ENCODE measurements around the gene PGAM5. TPM values are rescaled to one million over a fixed set of nuclear protein-coding genes. Genes with fewer than 3 reads are reported as not detected.
"Not testable (repeated sequence)": the region's sequence is repeated elsewhere in the genome, so short reads cannot be mapped to it uniquely, and the experiment has no call there.

The PGAM5 gene
- total and polyA plus RNA-seq, 9 donors, result 16.8 to 25.8 (median 21.3) TPM

GRCh38 chr12:132687211-132688164, 23.2 kb upstream of the PGAM5 start, which contains the start of the genes POLE and PXMP2:
Gene POLE, minus strand, starts transcription at chr12:132687342. Its CDS starts 27 bp downstream, at chr12:132687315.
Gene PXMP2, plus strand, starts transcription at chr12:132687587. Its CDS starts 84 bp downstream, at chr12:132687671.
- Histone ChIP-seq H3K27ac (ENCODE audit: low read length) (no peak within 1 kb of the TSS), H3K4me1 (ENCODE audit: control insufficient read depth, insufficient read depth, low read length) (peaks cover 6% of the 10 kb centered on the region), H3K9me3 (replicated peaks; ENCODE audit: control insufficient read depth, low read depth, low read length) (no peaks in the 10 kb centered on the region), H3K36me3 (ENCODE audit: control insufficient read depth, insufficient read depth, low read length) (peaks cover 5% of the 10 kb centered on the region), H3K4me3 (ENCODE audit: low read length) (peak within 1 kb of the TSS; percentile 46), H3K27me3 (ENCODE audit: control insufficient read depth, insufficient read depth, low read length) (no peaks in the 10 kb centered on the region)
- under 1% methylated on average over 121 of the region's 134 CpGs for WGBS (ENCODE audit: insufficient coverage)
- DNase-seq, result peak; percentile 98

- Histone ChIP-seq H3K36me3 (ENCODE audit: control insufficient read depth, insufficient read depth, low read length) (peaks cover 5% of the 10 kb centered on the region), H3K9me3 (replicated peaks; ENCODE audit: control insufficient read depth, low read depth, low read length) (no peaks in the 10 kb centered on the region), H3K27me3 (ENCODE audit: control insufficient read depth, insufficient read depth, low read length) (no peaks in the 10 kb centered on the region), H3K4me1 (ENCODE audit: control insufficient read depth, insufficient read depth, low read length) (peaks cover 6% of the 10 kb centered on the region), H3K27ac (ENCODE audit: low read length) (no peak overlapping the region), H3K4me3 (ENCODE audit: low read length) (no peak overlapping the region)
- WGBS (ENCODE audit: insufficient coverage), result 76% methylated on average over 17 of the region's 18 CpGs
- DNase-seq, result no peak
Observed at GRCh38 chr12:132689227-132689626, 21.4 kb upstream of the PGAM5 start.

- DNase-seq, result no peak
- H3K9me3 ChIP-seq (replicated peaks; ENCODE audit: control insufficient read depth, low read depth, low read length), result no peaks in the 10 kb centered on the region
- H3K36me3 ChIP-seq (ENCODE audit: control insufficient read depth, insufficient read depth, low read length), result peaks cover 5% of the 10 kb centered on the region
- 86% methylated on average over 7 of the region's 9 CpGs for WGBS (ENCODE audit: insufficient coverage)
- H3K4me3 ChIP-seq (ENCODE audit: low read length), result no peak overlapping the region
- H3K27ac ChIP-seq (ENCODE audit: low read length), result no peak overlapping the region
- H3K27me3 ChIP-seq (ENCODE audit: control insufficient read depth, insufficient read depth, low read length), result no peaks in the 10 kb centered on the region
- H3K4me1 ChIP-seq (ENCODE audit: control insufficient read depth, insufficient read depth, low read length), result peaks cover 6% of the 10 kb centered on the region
Observed at GRCh38 chr12:132690112-132690511, 20.5 kb upstream of the PGAM5 start.

- H3K27ac ChIP-seq (ENCODE audit: low read length), result peak overlapping the region; percentile 59
- 93% methylated on average over 3 of the region's 3 CpGs for WGBS (ENCODE audit: insufficient coverage)
Observed at GRCh38 chr12:132692030-132692429, 18.6 kb upstream of the PGAM5 start.

GRCh38 chr12:132694888-132695287, 15.8 kb upstream of the PGAM5 start:
- H3K4me3 ChIP-seq (ENCODE audit: low read length); H3K9me3 ChIP-seq (replicated peaks; ENCODE audit: control insufficient read depth, low read depth, low read length); H3K4me1 ChIP-seq (ENCODE audit: control insufficient read depth, insufficient read depth, low read length); DNase-seq; H3K27me3 ChIP-seq (ENCODE audit: control insufficient read depth, insufficient read depth, low read length); H3K27ac ChIP-seq (ENCODE audit: low read length): not testable (repeated sequence)
- peaks cover 27% of the 10 kb centered on the region for H3K36me3 ChIP-seq (ENCODE audit: control insufficient read depth, insufficient read depth, low read length)
- WGBS (ENCODE audit: insufficient coverage), result 100% methylated on average over 3 of the region's 3 CpGs

More at GRCh38 chr12:132692030-132692429, 18.6 kb upstream of the PGAM5 start:
- H3K4me1 ChIP-seq (ENCODE audit: control insufficient read depth, insufficient read depth, low read length); H3K4me3 ChIP-seq (ENCODE audit: low read length); H3K27me3 ChIP-seq (ENCODE audit: control insufficient read depth, insufficient read depth, low read length); H3K9me3 ChIP-seq (replicated peaks; ENCODE audit: control insufficient read depth, low read depth, low read length); DNase-seq: not testable (repeated sequence)
- peaks cover 11% of the 10 kb centered on the region for H3K36me3 ChIP-seq (ENCODE audit: control insufficient read depth, insufficient read depth, low read length)

- Histone ChIP-seq H3K36me3 (ENCODE audit: control insufficient read depth, insufficient read depth, low read length) (peaks cover 27% of the 10 kb centered on the region), H3K4me3 (ENCODE audit: low read length) (no peak overlapping the region), H3K9me3 (replicated peaks; ENCODE audit: control insufficient read depth, low read depth, low read length) (no peaks in the 10 kb centered on the region), H3K27me3 (ENCODE audit: control insufficient read depth, insufficient read depth, low read length) (no peaks in the 10 kb centered on the region), H3K27ac (ENCODE audit: low read length) (no peak overlapping the region), H3K4me1 (ENCODE audit: control insufficient read depth, insufficient read depth, low read length) (no peaks in the 10 kb centered on the region)
- no peak for DNase-seq
- whole genome bisulfite sequencing (ENCODE audit: insufficient coverage), result 85% methylated on average over 11 of the region's 12 CpGs
Observed at GRCh38 chr12:132695431-132695830, 15.2 kb upstream of the PGAM5 start.

GRCh38 chr12:132698341-132698740, 12.3 kb upstream of the PGAM5 start:
- Histone ChIP-seq H3K36me3 (ENCODE audit: control insufficient read depth, insufficient read depth, low read length) (peaks cover 37% of the 10 kb centered on the region), H3K4me1 (ENCODE audit: control insufficient read depth, insufficient read depth, low read length) (no peaks in the 10 kb centered on the region), H3K27me3 (ENCODE audit: control insufficient read depth, insufficient read depth, low read length) (no peaks in the 10 kb centered on the region), H3K4me3 (ENCODE audit: low read length) (no peak overlapping the region), H3K9me3 (replicated peaks; ENCODE audit: control insufficient read depth, low read depth, low read length) (no peaks in the 10 kb centered on the region), H3K27ac (ENCODE audit: low read length) (no peak overlapping the region)
- WGBS (ENCODE audit: insufficient coverage), result no CpG with 5 or more reads among the region's 5 CpGs
- DNase-seq, result no peak

GRCh38 chr12:132700212-132700822, 10.3 kb upstream of the PGAM5 start:
- Histone ChIP-seq H3K27me3 (ENCODE audit: control insufficient read depth, insufficient read depth, low read length) (no peaks in the 10 kb centered on the region), H3K4me1 (ENCODE audit: control insufficient read depth, insufficient read depth, low read length) (no peaks in the 10 kb centered on the region), H3K9me3 (replicated peaks; ENCODE audit: control insufficient read depth, low read depth, low read length) (no peaks in the 10 kb centered on the region), H3K27ac (ENCODE audit: low read length) (no peak overlapping the region), H3K36me3 (ENCODE audit: control insufficient read depth, insufficient read depth, low read length) (peaks cover 39% of the 10 kb centered on the region), H3K4me3 (ENCODE audit: low read length) (no peak overlapping the region)
- DNase-seq, result no peak
- WGBS (ENCODE audit: insufficient coverage), result 93% methylated on average over 3 of the region's 10 CpGs

- no peaks in the 10 kb centered on the region for H3K27me3 ChIP-seq (ENCODE audit: control insufficient read depth, insufficient read depth, low read length)
- H3K4me1 ChIP-seq (ENCODE audit: control insufficient read depth, insufficient read depth, low read length), result no peaks in the 10 kb centered on the region
- no peak overlapping the region for H3K4me3 ChIP-seq (ENCODE audit: low read length)
- 64% methylated on average over 2 of the region's 4 CpGs for WGBS (ENCODE audit: insufficient coverage)
- H3K9me3 ChIP-seq (replicated peaks; ENCODE audit: control insufficient read depth, low read depth, low read length), result no peaks in the 10 kb centered on the region
- no peak overlapping the region for H3K27ac ChIP-seq (ENCODE audit: low read length)
- peaks cover 29% of the 10 kb centered on the region for H3K36me3 ChIP-seq (ENCODE audit: control insufficient read depth, insufficient read depth, low read length)
- no peak for DNase-seq
Observed at GRCh38 chr12:132702640-132703039, 8.0 kb upstream of the PGAM5 start.

GRCh38 chr12:132703641-132704040, 7.0 kb upstream of the PGAM5 start:
- peaks cover 25% of the 10 kb centered on the region for H3K36me3 ChIP-seq (ENCODE audit: control insufficient read depth, insufficient read depth, low read length)
- DNase-seq, result no peak
- 91% methylated on average over 9 of the region's 9 CpGs for WGBS (ENCODE audit: insufficient coverage)

More at GRCh38 chr12:132703641-132704040, 7.0 kb upstream of the PGAM5 start:
- H3K9me3 ChIP-seq (replicated peaks; ENCODE audit: control insufficient read depth, low read depth, low read length), result no peaks in the 10 kb centered on the region
- H3K4me1 ChIP-seq (ENCODE audit: control insufficient read depth, insufficient read depth, low read length), result no peaks in the 10 kb centered on the region
- no peaks in the 10 kb centered on the region for H3K27me3 ChIP-seq (ENCODE audit: control insufficient read depth, insufficient read depth, low read length)
- no peak overlapping the region for H3K27ac ChIP-seq (ENCODE audit: low read length)
- no peak overlapping the region for H3K4me3 ChIP-seq (ENCODE audit: low read length)
